AG09319 (cell line): ENCODE results near the gene TAS2R31.
A peak's percentile ranks its signal among the peaks of the same experiment; 100 is the strongest.
"Not testable (repeated sequence)": the region's sequence is repeated elsewhere in the genome, so short reads cannot be mapped to it uniquely, and the experiment has no call there.

ENCODE experiments used
- DNase-seq: peaks from one replicate; pipeline ENCODE4 v3.0.0-alpha.2; 2010; ENCODE audit warnings: low read depth; ENCODE audit errors: extremely low read depth
- TF ChIP-seq, protein P1 (sequence below): IDR thresholded peaks from 2 replicates; pipeline ENCODE4 v1.5.1; 2011; ENCODE audit warnings: low read depth, mild to moderate bottlenecking, inconsistent platforms, low read length, moderate library complexity

Gene TAS2R31, protein sequence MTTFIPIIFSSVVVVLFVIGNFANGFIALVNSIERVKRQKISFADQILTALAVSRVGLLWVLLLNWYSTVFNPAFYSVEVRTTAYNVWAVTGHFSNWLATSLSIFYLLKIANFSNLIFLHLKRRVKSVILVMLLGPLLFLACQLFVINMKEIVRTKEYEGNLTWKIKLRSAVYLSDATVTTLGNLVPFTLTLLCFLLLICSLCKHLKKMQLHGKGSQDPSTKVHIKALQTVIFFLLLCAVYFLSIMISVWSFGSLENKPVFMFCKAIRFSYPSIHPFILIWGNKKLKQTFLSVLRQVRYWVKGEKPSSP

DNA sequence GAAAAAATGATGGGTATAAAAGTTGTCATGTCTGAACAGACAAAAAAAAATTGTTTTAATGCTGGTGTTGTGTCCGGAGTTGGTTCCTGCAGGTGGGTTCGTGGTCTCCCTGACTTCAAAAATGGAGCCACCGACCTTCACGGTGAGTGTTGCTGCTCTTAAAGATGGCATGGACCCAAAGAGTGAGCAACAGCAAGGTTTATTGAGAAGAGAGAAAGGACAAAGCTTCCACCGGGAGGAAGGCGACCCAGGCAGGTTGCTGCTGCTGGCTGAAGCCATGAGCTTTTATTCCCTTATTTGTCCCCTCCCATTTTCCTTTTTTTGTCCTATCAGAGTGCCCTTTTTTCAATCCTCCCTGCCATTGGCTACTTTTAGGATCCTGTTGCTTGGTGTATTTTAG, at the start of gene TAS2R31:
Gene TAS2R31 (minus strand): TSS at position 101 of the 400 bp plus-strand sequence. CDS start 72 bp downstream, at position 29.
- DNase-seq = no peak
- TF ChIP-seq, protein P1, sequence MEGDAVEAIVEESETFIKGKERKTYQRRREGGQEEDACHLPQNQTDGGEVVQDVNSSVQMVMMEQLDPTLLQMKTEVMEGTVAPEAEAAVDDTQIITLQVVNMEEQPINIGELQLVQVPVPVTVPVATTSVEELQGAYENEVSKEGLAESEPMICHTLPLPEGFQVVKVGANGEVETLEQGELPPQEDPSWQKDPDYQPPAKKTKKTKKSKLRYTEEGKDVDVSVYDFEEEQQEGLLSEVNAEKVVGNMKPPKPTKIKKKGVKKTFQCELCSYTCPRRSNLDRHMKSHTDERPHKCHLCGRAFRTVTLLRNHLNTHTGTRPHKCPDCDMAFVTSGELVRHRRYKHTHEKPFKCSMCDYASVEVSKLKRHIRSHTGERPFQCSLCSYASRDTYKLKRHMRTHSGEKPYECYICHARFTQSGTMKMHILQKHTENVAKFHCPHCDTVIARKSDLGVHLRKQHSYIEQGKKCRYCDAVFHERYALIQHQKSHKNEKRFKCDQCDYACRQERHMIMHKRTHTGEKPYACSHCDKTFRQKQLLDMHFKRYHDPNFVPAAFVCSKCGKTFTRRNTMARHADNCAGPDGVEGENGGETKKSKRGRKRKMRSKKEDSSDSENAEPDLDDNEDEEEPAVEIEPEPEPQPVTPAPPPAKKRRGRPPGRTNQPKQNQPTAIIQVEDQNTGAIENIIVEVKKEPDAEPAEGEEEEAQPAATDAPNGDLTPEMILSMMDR = no peak

DNA sequence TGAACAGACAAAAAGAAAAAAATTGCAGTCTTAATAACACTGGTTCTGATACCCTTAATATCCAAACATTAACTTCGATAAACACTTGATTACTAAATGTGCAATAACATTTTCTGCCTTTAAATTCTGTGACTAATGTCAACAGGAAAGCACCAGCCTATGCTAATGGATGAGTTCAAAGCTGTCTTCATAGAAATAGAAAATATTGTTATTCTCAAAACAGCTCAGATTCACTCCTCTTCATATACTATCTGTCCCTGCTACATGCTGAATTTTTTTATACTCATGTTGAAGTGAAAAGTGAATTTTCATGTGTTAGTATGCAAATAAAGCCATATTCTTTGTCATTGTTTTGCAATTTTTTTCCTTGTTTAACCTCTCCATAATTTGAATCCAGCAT, 47.0 kb upstream of the TAS2R31 start:
- DNase-seq = no peak
- TF ChIP-seq, protein P1 = no peak

DNA sequence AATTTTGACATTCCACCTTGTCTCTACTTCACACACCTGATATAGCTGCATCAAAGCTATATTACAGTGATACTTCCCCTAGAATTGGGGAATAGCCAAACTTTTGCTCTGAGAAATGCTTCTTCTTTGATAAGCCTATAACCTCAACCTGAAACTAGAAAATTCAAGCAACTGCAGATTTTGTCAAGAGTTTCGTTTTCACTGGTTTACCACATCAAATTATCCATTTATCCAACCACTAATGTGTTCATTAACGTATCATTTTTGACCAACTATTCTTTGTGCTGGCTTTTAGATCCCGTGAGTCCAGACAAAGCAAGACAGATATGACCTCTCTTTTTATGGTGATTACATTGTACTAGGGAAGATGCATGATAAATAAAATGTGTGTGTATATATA, 44.4 kb upstream of the TAS2R31 start:
- DNase-seq = no peak
- TF ChIP-seq, protein P1 = no peak

DNA sequence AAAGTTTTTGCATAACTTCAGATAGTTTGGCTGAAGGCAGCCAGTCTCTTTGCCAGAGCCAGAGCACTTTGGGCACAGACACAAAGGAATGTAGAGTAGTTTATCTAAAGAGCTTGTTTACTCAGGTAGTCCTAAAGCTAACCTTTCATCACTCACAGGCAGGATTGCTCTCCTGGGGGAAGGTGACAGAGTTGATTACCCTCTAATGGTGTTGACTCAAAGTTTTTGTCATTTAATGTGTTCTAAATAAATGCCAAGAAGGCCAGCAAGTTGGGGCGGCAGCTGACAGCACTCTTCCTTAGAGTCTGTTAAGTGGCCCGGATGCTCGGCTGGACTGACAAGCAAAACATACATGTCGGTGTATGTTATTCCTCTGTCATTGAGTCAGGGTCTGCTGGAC, 40.2 kb upstream of the TAS2R31 start:
- TF ChIP-seq, protein P1 = no peak
- DNase-seq = no peak

DNA sequence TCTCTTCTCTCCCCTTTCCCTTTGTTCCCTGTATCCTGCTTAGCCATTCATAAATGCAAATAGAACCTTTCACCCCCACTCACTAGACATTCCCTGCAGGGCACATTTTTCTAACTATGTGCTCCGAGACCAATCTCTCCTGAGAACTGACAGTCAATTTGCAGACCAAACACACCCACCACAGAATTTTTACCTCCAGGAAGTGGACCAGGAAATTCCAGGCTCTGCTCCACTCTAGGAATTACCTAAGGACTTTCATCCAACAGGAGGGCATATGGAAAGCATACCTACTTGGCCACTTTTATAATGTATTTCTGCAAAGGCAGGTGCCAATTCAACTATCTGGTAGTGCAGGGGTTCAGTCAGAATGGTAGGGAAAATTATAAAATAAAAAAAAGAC, 39.8 kb upstream of the TAS2R31 start:
- no peak for DNase-seq
- TF ChIP-seq, protein P1 = no peak

DNA sequence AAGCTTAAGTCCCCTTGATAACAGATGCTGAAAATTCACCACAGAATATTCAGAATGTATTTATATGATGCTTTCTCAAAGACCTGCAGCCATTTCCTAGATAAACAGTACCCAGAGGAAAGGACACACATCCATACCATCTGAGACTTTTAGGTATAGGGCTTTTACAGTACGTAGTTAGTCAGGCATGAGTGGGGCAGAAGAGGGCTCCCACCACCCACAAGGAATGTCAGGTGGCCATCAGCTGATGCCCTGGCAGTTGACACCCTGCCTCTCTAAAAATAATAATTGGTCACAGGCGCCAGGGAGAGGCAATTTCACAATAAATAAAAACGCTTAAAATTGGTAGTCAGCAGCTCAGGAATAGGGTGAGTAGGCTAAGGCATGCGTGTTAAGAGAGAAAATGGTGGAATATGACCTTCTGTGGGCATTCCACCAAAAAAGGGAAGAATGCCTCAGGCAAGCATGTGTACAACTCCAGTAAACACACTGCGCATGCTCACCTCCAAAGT, 38.7 kb upstream of the TAS2R31 start:
- no peak for DNase-seq
- TF ChIP-seq, protein P1 = no peak

DNA sequence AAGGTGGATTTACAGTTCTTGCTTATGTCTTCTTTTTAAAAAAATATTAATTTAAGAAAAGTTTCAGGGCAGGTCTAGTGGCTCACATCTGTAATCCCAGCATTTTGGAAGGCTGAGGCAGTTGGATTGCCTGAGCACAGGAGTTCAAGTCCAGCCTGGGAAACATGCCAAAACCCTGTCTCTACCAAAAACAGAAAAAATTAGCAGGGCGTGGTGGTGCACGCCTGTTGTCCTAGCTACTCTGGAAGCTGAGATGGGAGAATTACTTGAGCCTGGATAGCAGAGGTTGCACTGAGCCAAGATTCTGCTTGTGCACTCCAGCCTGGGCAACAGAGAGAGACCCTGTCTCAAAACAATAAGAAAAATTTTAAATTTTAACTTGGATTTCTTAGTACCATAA, 36.3 kb upstream of the TAS2R31 start:
- TF ChIP-seq, protein P1 = no peak
- DNase-seq = peak; percentile 16

DNA sequence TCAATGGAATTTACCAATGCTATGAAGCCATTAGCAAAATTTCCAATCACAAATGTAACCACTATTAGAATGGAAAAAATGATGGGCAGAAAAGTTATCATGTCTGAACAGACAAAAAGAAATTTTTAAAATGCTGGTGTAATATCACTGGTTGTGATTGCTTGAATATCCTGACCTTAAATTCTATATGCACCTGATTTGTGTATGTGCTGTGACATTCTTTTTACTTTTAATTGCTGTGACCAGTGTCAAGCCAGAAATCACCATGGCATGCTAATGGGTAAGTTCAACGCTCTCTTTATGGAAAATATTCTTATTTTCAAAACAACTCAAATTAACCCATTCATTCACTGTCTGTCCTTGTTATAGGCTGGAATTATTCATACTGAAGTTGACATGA, 31.0 kb upstream of the TAS2R31 start, which contains the start of gene TAS2R46:
Gene TAS2R46 (minus strand): TSS at position 101 of the 400 bp plus-strand sequence. CDS start 0 bp downstream, at position 101.
- not testable (repeated sequence) for DNase-seq
